Measurements from ENCODE around the gene PCDHGA10. TPM values are rescaled to one million over a fixed set of nuclear protein-coding genes. Genes with fewer than 3 reads are reported as not detected.
A peak's percentile ranks its signal among the peaks of the same experiment; 100 is the strongest.
"Not testable (repeated sequence)": the region's sequence is repeated elsewhere in the genome, so short reads cannot be mapped to it uniquely, and the experiment has no call there.

PCDHGA10 gene
- total RNA-seq, 2 experiments from 2014 or later = 0.05 TPM; not detected in 1

GRCh38 chr5:141397756-141398551, 14.8 kb upstream of the PCDHGA10 start, which contains the start of gene PCDHGB5:
PCDHGB5 (plus strand) TSS chr5:141397947; CDS start chr5:141398128, 181 bp downstream.
- H3K4me1 Mint-ChIP-seq (ENCODE audit: low read depth); H3K27ac Mint-ChIP-seq; intact Hi-C loops (cut with micrococcal nuclease): not testable (repeated sequence)
- Mint-ChIP-seq H3K9me3 (peaks cover 18% of the 10 kb centered on the region), H3K27me3 (ENCODE audit: low read depth) (peaks cover 56% of the 10 kb centered on the region), H3K4me3 (peak within 1 kb of the TSS; percentile 50), H3K36me3 (ENCODE audit: low read depth) (peaks cover 14% of the 10 kb centered on the region)
- CTCF ChIA-PET = interaction anchor here (0.7 to 1.9 kb wide), 10 partner anchors 11 to 160 kb away, joined by 3 to 9 read pairs (median 4); partner anchors contain the start of genes PCDHGA10, PCDHGA11, PCDHGA12 and PCDHGB4
- peak; percentile 51 for DNase-seq

- H3K36me3 Mint-ChIP-seq (ENCODE audit: low read depth) = peaks cover 9% of the 10 kb centered on the region
- H3K9me3 Mint-ChIP-seq = peaks cover 22% of the 10 kb centered on the region
- DNase-seq = no peak
- CTCF ChIA-PET = interaction anchor here (1.8 to 1.9 kb wide), 3 partner anchors 14 to 114 kb away, joined by 7 to 9 read pairs (median 9); partner anchors contain the start of genes PCDHGA10 and PCDHGA12
- no peak overlapping the region for H3K4me3 Mint-ChIP-seq
- no peak overlapping the region for H3K27ac Mint-ChIP-seq
- peaks cover 58% of the 10 kb centered on the region for H3K27me3 Mint-ChIP-seq (ENCODE audit: low read depth)
- H3K4me1 Mint-ChIP-seq (ENCODE audit: low read depth) = peaks cover 5% of the 10 kb centered on the region
- intact Hi-C loops (cut with micrococcal nuclease) = no loop called here
Observed at GRCh38 chr5:141398608-141399007, 14.2 kb upstream of the PCDHGA10 start.

- no peak for DNase-seq
- peaks cover 21% of the 10 kb centered on the region for H3K9me3 Mint-ChIP-seq
- H3K4me1 Mint-ChIP-seq (ENCODE audit: low read depth) = peaks cover 5% of the 10 kb centered on the region
- intact Hi-C loops (cut with micrococcal nuclease) = no loop called here
- peaks cover 58% of the 10 kb centered on the region for H3K27me3 Mint-ChIP-seq (ENCODE audit: low read depth)
- H3K27ac Mint-ChIP-seq = no peak overlapping the region
- H3K4me3 Mint-ChIP-seq = no peak overlapping the region
- CTCF ChIA-PET = interaction anchor here (0.9 to 1.3 kb wide), 2 partner anchors 113 to 595 kb away, joined by 3 to 6 read pairs; no protein-coding TSS in a partner anchor
- H3K36me3 Mint-ChIP-seq (ENCODE audit: low read depth) = peaks cover 10% of the 10 kb centered on the region
Observed at GRCh38 chr5:141399555-141400258, 13.1 kb upstream of the PCDHGA10 start.

GRCh38 chr5:141402553-141403243, 10.1 kb upstream of the PCDHGA10 start, which contains the start of gene PCDHGA9:
PCDHGA9 (plus strand) TSS chr5:141402778; CDS start chr5:141402953, 175 bp downstream.
- H3K9me3 Mint-ChIP-seq = peaks cover 21% of the 10 kb centered on the region
- peaks cover 10% of the 10 kb centered on the region for H3K36me3 Mint-ChIP-seq (ENCODE audit: low read depth)
- H3K4me1 Mint-ChIP-seq (ENCODE audit: low read depth) = peaks cover 5% of the 10 kb centered on the region
- peak within 1 kb of the TSS; percentile 45 for H3K4me3 Mint-ChIP-seq
- intact Hi-C loops (cut with micrococcal nuclease) = no loop called here
- H3K27ac Mint-ChIP-seq = no peak within 1 kb of the TSS
- H3K27me3 Mint-ChIP-seq (ENCODE audit: low read depth) = peaks cover 60% of the 10 kb centered on the region
- CTCF ChIA-PET = interaction anchor here (0.6 to 1.9 kb wide), 7 partner anchors 9 to 206 kb away, joined by 3 to 6 read pairs (median 3); partner anchors contain the start of genes PCDHGA10, PCDHGA2 and TAF7
- peak; percentile 45 for DNase-seq

GRCh38 chr5:141403387-141403786, 9.4 kb upstream of the PCDHGA10 start:
- H3K4me3 Mint-ChIP-seq = no peak overlapping the region
- peaks cover 23% of the 10 kb centered on the region for H3K9me3 Mint-ChIP-seq
- peaks cover 63% of the 10 kb centered on the region for H3K27me3 Mint-ChIP-seq (ENCODE audit: low read depth)
- intact Hi-C loops (cut with micrococcal nuclease) = no loop called here
- CTCF ChIA-PET = interaction anchor here (1.0 to 1.9 kb wide), 6 partner anchors 8 to 153 kb away, joined by 3 to 6 read pairs (median 4); partner anchors contain the start of genes PCDHGA10, PCDHGA2 and TAF7
- peaks cover 11% of the 10 kb centered on the region for H3K36me3 Mint-ChIP-seq (ENCODE audit: low read depth)
- H3K4me1 Mint-ChIP-seq (ENCODE audit: low read depth) = peaks cover 6% of the 10 kb centered on the region
- no peak overlapping the region for H3K27ac Mint-ChIP-seq
- no peak for DNase-seq

GRCh38 chr5:141407790-141408505, 4.8 kb upstream of the PCDHGA10 start, which contains the start of gene PCDHGB6:
PCDHGB6 (plus strand) TSS chr5:141408021; CDS start chr5:141408203, 182 bp downstream.
- intact Hi-C loops (cut with micrococcal nuclease) = loop anchor here (5.0 kb wide), 1 partner anchor 36 kb away; the partner anchor contains the start of genes PCDHGA6 and PCDHGB3
- H3K27ac Mint-ChIP-seq; H3K4me1 Mint-ChIP-seq (ENCODE audit: low read depth): not testable (repeated sequence)
- Mint-ChIP-seq H3K36me3 (ENCODE audit: low read depth) (peaks cover 14% of the 10 kb centered on the region), H3K27me3 (ENCODE audit: low read depth) (peaks cover 66% of the 10 kb centered on the region), H3K4me3 (peak within 1 kb of the TSS; percentile 48), H3K9me3 (peaks cover 19% of the 10 kb centered on the region)
- CTCF ChIA-PET = interaction anchor here (0.7 to 2.0 kb wide), 6 partner anchors 9 to 156 kb away, joined by 3 to 9 read pairs (median 4); partner anchors contain the start of genes PCDHGA11, PCDHGB7, PCDHGC3 and TAF7
- DNase-seq = peak; percentile 51

GRCh38 chr5:141409598-141410306, 3.0 kb upstream of the PCDHGA10 start:
- H3K36me3 Mint-ChIP-seq (ENCODE audit: low read depth) = peaks cover 17% of the 10 kb centered on the region
- H3K9me3 Mint-ChIP-seq = peaks cover 17% of the 10 kb centered on the region
- H3K4me3 Mint-ChIP-seq = no peak overlapping the region
- DNase-seq = no peak
- H3K4me1 Mint-ChIP-seq (ENCODE audit: low read depth) = peaks cover 14% of the 10 kb centered on the region
- peaks cover 69% of the 10 kb centered on the region for H3K27me3 Mint-ChIP-seq (ENCODE audit: low read depth)
- CTCF ChIA-PET = interaction anchor here (0.5 kb wide), 1 partner anchor 12 kb away, joined by 3 read pairs; the partner anchor contains the start of gene PCDHGB5
- intact Hi-C loops (cut with micrococcal nuclease) = loop anchor here (5.0 to 10.0 kb wide), 3 partner anchors 37 to 465 kb away; partner anchors contain the start of genes DIAPH1, PCDH1, PCDHGA6 and PCDHGB3
- no peak overlapping the region for H3K27ac Mint-ChIP-seq

GRCh38 chr5:141411575-141411974, 1.2 kb upstream of the PCDHGA10 start:
- CTCF ChIA-PET = interaction anchor here (0.6 to 2.7 kb wide), 6 partner anchors 8 to 101 kb away, joined by 3 to 14 read pairs (median 4); partner anchors contain the start of gene PCDHGA11
- H3K9me3 Mint-ChIP-seq = peaks cover 17% of the 10 kb centered on the region
- no peak overlapping the region for H3K27ac Mint-ChIP-seq
- DNase-seq = no peak
- peaks cover 23% of the 10 kb centered on the region for H3K36me3 Mint-ChIP-seq (ENCODE audit: low read depth)
- H3K4me3 Mint-ChIP-seq = no peak overlapping the region
- peaks cover 68% of the 10 kb centered on the region for H3K27me3 Mint-ChIP-seq (ENCODE audit: low read depth)
- H3K4me1 Mint-ChIP-seq (ENCODE audit: low read depth) = peaks cover 14% of the 10 kb centered on the region
- intact Hi-C loops (cut with micrococcal nuclease) = loop anchor here (5.0 to 10.0 kb wide), 2 partner anchors 206 to 463 kb away; partner anchors contain the start of genes DIAPH1 and PCDH1

GRCh38 chr5:141413540-141414069, 818 bp downstream of the PCDHGA10 start:
- Mint-ChIP-seq H3K4me3 (peak overlapping the region; percentile 78), H3K27me3 (ENCODE audit: low read depth) (peaks cover 69% of the 10 kb centered on the region), H3K36me3 (ENCODE audit: low read depth) (peaks cover 30% of the 10 kb centered on the region), H3K9me3 (peaks cover 22% of the 10 kb centered on the region), H3K27ac (no peak overlapping the region), H3K4me1 (ENCODE audit: low read depth) (peaks cover 16% of the 10 kb centered on the region)
- intact Hi-C loops (cut with micrococcal nuclease) = loop anchor here (1.0 to 10.0 kb wide), 5 partner anchors 93 to 461 kb away; partner anchors contain the start of genes DIAPH1, PCDH1 and TAF7
- CTCF ChIA-PET = interaction anchor here (0.6 to 7.2 kb wide), 26 partner anchors 8 to 153 kb away, joined by 3 to 45 read pairs (median 5); partner anchors contain the start of genes PCDHGA11, PCDHGA12, PCDHGA5 and PCDHGA9
- DNase-seq = no peak

Data from activated naive CD4-positive, alpha-beta T cell treated with anti-CD3 and anti-CD28 coated beads for 36 hours (primary cell).